GM21576 (cell line): Measurements from ENCODE around the gene CYB561D1.

ENCODE experiments used
- ATAC-seq: cut with Tn5 transposase; IDR thresholded peaks from one replicate; pipeline ENCODE4 v1.9.1; 2021; ENCODE audit warnings: mild to moderate bottlenecking, moderate library complexity; ENCODE audit not compliant: unreplicated experiment

The CYB561D1 gene

GRCh38 chr1:109479901-109480300 lies 14.0 kb upstream of the CYB561D1 start:
- ATAC-seq, result no peak

- no peak for ATAC-seq
These were observed 12.2 kb upstream of the CYB561D1 start for GRCh38 chr1:109481646-109482045.

DNA sequence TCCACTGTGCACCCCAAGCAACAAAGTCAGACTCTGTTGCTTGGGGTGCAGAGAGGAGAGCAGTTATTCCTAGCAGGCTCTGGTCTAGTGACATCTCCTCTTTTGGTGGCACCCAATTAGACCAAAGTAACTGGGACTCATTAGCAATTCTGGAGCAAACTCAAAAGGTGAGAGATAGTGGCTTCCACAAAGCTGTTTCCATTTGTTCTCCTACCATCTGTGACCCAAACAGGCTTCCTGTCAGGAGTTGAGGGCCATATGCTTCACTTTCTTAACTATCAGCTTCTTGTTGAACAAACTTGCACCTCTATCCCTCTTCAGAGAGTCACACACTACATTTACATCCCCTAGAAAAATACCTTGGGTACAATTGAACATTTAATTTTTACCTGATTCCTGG lies 11.7 kb upstream of the CYB561D1 start:
- ATAC-seq, result no peak

- ATAC-seq, result peak; percentile 10
These were observed 10.9 kb upstream of the CYB561D1 start for GRCh38 chr1:109482791-109483671.

DNA sequence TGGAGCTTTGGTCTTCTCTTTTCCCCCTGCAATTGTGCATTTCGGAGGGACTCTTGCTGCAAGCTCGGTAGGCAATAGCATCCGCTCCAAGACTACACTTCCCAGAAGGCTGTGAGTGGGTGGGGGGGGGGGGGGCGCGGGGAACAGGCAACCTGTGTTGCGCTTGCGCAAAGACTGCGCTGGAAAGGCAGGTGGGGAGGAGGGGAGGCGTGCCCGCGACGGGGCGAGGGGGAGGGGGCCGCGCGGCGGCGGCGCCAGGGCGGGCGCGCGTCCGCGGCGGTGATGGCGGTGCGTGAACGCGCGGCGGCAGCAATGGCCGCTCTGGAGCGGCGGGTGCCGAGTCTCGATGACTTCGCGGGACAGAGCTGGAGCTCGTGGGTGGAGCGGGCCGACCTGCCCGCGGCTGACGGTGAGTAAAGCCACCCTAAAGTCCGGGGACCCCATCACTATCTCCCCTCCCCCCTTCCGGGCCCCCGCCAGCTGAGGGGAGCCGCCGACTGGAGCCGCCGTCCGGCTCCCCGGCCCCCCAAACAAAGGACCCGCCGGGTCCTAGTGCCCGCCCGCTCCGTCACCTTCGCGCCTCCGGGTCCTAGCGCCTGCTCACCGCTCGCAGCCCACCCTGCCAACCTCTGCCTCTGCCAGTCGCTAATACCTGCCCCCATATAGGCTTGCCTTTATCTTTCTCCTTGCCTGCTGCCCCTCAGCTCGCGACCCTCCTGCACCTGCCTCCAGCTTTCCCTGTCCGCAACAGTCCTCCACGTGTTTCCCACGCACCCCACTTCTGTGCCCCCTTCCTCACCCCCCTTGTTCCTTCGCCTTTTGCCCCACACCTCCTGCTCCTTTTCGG lies 10.0 kb upstream of the CYB561D1 start, which contains the start of gene ATXN7L2:
ATXN7L2 (plus strand) TSS at position 234 of the 847 bp plus-strand sequence; CDS start at position 283, 49 bp downstream.
- ATAC-seq, result peak; percentile 73

DNA sequence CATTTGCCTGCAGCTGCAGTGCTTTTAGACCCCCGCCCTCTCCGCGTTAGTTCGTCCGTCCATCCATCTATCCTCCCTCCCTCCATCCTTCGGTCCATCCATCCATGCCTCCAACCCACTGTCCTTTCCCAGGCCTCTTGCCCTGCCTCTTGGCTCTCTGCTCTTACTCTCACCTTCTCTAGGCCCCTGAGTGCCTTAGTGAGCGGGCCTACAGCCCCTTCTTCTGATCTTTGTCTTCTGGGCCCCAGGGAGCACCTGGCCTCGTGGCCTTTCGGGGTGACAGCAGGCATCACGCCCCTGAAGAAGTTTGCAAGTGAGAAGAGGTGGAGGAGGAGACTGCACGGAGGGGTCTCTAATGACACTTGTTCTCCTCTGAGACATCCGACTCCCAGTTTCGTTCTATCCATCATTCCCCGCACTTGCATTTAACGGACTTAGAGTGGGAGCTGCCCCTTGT lies 9.3 kb upstream of the CYB561D1 start:
- no peak for ATAC-seq

DNA sequence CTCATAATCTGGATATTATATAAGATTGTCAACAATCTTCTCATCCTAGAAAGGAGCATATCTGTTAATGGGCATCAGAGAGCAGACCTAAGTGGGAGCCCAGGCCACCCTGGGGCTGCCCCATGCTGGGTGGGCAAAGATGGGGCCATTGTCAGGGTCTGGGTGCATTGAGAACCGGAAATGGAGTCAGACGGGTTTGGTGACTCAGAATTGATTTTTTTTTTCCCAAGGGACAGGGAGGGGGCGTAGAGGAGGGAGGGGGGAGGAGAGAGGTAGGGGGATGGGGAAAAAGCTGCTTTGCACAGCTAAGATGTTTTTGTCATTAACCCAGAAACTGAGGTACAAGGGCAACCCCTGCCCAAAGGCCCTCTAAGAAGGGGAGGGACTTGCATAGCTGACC lies 8.9 kb upstream of the CYB561D1 start:
- ATAC-seq, result no peak

GRCh38 chr1:109487261-109487660 lies 6.6 kb upstream of the CYB561D1 start:
- no peak for ATAC-seq

DNA sequence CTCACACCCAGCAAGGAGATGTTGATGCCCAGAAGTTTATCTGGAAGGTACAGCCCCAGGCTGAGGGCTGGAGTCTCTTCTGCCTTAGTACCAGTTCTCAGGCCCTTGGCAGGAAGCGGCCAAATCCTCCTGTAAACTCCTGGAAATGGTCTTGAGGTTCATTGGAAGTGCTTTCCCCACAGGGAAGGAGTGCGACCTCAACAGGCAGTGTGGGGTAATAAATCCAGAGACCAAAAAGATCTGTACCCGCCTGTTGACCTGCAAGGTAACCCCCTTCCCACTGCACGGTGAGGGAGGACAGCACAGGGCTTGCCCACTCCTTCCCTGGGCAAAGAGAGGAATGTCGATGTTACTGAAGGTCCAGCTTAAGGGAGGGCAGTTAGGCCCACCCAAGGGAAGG lies 5.7 kb upstream of the CYB561D1 start:
- ATAC-seq, result no peak

GRCh38 chr1:109488696-109489095 lies 5.2 kb upstream of the CYB561D1 start:
- no peak for ATAC-seq

DNA sequence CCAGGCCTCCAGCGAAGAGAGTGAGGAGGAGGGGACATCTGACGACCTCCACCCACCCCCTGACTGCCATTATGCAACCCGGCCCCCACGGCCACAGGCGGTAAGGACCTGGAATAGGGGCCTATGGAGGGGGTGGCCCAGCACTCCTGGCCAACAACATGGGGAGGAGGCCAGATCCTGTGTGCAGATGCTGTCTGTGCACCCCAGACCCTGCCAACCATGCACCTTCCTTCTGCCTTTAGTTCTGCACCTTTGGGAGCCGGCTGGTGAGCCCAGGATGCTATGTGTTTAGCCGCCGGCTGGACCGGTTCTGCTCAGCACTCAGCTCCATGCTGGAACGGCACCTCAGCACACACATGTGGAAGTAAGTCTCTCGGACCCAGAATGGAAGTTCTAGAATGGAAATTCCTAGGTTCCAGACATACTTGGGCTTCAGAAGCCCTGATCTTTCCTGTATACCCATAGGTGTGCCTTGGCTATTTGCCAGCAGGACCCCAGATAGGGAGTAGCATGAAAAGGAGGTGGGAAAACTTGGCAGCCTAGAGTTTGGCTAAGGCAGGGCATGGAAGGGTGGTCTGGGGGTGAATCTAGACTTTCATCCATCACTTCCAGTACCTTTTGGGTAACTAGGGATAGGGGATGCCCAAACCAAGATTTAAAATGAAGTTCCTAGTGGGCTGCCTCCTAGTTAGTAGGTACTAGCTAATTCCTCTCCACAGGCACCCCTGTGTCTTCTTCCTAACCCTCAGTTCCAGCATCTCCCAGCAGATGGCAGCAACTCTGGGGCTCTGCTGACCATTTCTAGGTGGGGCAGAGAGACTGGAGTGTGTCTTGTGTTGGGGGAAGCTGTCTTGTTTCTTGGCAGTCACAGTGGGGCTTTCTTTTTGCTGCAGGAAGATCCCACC lies 3.6 kb upstream of the CYB561D1 start:
- no peak for ATAC-seq

DNA sequence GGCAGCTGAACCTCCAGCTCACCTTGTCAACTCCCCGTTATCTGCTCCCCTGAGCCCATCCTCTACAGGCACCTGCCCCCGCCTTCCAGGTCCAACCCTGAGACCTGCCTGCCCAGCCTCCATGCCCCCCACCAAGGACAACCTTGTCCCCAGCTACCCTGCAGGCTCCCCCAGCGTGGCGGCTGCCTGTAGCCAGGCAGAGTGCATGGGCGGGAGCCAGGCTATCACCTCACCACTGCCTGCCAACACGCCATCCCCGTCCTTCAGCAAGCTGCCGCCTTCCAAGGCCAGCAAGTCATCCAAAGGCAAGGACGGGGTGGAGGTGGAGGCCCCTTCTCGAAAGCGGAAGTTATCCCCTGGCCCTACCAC lies 3.0 kb upstream of the CYB561D1 start:
- ATAC-seq, result no peak

- ATAC-seq, result no peak
These were observed 2.5 kb upstream of the CYB561D1 start for GRCh38 chr1:109491372-109491771.

GRCh38 chr1:109492779-109493178 lies 1.1 kb upstream of the CYB561D1 start:
- ATAC-seq, result no peak

GRCh38 chr1:109493227-109493626 lies 667 bp upstream of the CYB561D1 start:
- no peak for ATAC-seq

GRCh38 chr1:109495738-109496137 lies 1.8 kb downstream of the CYB561D1 start:
- no peak for ATAC-seq

GRCh38 chr1:109497449-109498160 lies 3.7 kb downstream of the CYB561D1 start:
- ATAC-seq, result no peak

- no peak for ATAC-seq
These were observed 4.4 kb downstream of the CYB561D1 start for GRCh38 chr1:109498161-109498801.

DNA sequence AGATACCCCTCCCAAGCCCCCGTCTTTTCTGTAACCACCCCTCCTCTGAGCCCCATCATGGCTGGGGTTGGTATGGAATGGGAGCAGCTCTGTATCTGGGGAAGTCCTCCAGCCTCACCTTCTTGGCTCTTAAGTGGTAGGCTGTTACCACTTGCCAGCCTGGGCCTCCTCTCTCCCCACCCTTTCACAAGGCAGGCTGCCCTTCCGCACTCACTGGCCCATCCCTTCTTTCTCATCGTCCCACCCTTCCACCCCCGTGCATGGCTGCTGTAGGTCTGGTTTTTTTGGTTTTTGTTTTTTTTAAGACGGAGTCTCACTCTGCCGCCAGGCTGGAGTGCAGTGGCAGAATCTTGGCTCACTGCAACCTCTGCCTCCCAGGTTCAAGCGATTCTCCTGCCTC lies 5.2 kb downstream of the CYB561D1 start:
- no peak for ATAC-seq
